DMS53 (cell line): ENCODE results near the gene ESPNL.

Experiments used
- DNase-seq: peaks from one replicate; lab custom pipeline; 2025; lab: John Stamatoyannopoulos, UW

The ESPNL gene

GRCh38 chr2:238157506-238158017 lies 57.4 kb downstream of the ESPNL start:
- peak; percentile 81 for DNase-seq

GRCh38 chr2:238158018-238158508 lies 57.9 kb downstream of the ESPNL start:
- DNase-seq = peak; percentile 67

DNA sequence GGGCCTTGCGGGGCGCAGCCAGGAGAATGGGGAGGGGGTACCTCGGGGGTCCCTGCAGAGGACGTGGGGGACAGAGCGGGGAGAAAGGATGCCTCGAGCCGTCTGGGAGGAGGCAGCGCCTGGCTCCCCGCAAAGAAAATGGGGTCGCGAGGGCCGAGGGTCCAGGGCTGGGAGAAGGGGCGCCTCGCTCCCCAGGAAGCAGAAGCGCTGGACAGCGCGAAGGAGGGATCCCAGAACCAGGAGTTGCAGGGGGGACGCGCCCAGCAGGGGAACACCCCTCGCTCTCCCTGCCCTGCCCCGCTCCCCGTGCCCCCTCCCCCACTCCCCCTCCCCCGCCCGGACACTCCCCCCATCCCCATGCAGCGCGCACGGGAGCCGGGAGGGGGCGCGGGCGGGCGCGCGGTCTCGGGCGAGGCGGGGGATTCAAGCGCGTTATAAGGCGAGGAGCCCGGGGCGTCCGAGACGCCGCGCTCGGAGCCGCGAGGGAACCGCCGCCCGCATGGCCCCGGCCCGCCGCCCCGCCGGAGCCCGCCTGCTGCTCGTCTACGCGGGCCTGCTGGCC lies 58.5 kb downstream of the ESPNL start, which contains the start of gene ERFE:
Gene ERFE (plus strand): TSS at position 462 of the 562 bp plus-strand sequence. CDS start 38 bp downstream, at position 500.
- DNase-seq = peak; percentile 81

- peak; percentile 70 for DNase-seq
These were observed 59.0 kb downstream of the ESPNL start for GRCh38 chr2:238159071-238159539.

GRCh38 chr2:238159661-238160205 lies 59.6 kb downstream of the ESPNL start:
- DNase-seq = no peak

DNA sequence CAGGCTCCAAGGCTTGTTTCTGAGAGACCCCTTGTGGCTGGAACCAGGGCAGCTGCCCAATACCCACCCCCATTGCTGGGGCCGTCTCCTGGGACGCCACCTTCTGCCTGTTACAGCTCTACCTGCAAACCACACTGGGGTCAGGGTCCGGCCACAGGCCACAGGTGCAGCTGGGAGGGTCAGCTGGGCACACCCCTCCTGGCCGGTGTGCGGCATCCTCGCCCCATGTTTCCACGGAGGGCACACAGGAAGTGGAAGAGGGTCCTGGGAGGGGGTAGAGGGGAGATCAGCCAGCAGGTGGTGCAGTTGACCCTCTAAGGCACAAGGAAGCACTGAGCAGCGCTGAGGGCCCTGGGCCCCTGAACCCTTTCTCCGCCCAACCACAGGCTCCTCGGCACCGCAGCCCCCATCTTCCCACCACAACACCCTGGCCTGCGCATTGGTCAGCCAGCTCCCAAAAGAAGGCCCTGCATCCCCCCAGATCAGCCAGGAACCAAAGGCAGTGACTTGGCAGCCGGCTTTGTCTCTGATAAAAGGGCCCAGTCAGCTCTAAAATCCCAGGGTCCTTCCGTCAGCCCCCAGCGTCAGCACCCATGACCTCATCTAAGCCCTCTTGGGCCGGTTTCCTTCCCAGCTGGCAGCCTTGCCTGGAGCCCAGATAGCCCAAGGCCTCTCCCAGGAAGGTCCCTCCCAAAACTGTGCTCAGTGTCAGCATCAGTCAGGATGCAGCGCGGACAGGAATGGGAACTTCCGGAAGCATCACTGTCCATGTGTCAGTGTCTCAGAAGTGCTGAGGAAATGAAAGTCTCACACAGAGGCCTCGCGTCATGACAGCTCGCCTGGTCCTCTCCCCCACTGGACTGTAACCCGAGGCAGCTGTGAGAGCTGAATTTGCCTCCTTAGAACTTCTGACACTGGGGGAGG lies 60.3 kb downstream of the ESPNL start:
- no peak for DNase-seq

DNA sequence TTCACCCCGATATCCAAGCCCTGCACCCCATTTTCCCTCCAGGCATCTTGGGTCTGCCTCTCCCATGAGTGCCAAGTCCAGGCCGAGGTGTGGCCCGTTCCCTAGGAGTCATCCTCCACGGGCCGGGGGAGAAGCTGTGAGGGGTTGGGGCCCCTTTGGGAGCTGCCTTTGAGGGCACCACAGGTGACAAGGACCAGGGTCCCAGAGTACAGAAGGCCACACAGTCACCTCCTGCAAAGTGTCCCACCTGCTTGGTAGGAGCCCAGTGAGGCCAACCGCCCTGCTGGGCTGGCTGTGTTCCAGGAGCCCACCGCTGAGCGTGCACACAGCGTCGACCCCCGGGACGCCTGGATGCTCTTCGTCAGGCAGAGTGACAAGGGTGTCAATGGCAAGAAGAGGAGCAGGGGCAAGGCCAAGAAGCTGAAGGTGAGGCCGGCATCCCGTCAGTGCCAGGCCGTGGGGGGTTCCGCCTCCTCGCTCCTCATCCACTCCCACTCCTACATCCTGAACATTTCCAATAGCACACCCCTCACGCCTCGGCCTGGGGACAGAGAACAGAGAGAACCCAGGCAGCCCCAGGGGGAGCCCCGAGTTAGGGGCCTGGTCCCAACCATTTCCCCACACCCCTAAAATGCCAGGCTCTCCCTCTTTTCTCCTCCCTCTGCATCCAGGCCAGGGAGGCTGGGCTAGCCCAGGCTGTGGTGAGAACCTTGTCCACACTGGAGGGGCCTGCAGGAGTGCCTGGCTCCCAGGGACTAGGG lies 61.3 kb downstream of the ESPNL start:
- DNase-seq = no peak

DNA sequence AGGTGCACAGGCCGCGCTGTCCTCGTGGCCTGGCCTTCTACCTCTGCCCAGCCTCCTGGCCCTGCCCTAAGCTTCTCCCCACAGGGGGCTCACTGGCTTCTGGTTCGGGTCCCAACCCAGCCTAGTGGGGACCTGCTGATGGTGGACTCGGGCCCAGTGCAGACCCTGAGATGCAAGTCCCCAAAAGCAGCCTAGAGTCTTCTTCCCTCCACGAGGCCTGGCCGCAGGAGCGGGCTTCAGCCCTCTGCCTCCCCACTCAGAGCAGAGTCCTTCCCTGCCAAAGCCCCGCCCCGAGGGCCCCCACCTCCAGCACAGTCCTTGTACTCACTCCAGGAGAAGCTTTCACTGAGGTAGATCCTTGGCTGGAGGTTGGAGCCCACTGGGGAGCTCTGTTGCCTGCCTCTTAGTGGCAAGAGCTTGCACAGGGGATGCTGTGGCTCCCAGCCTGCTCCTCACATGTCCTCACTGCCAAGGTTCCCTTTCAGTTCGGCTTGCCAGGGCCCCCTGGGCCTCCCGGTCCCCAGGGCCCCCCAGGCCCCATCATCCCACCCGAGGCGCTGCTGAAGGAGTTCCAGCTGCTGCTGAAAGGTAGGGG lies 62.2 kb downstream of the ESPNL start:
- DNase-seq = no peak

DNA sequence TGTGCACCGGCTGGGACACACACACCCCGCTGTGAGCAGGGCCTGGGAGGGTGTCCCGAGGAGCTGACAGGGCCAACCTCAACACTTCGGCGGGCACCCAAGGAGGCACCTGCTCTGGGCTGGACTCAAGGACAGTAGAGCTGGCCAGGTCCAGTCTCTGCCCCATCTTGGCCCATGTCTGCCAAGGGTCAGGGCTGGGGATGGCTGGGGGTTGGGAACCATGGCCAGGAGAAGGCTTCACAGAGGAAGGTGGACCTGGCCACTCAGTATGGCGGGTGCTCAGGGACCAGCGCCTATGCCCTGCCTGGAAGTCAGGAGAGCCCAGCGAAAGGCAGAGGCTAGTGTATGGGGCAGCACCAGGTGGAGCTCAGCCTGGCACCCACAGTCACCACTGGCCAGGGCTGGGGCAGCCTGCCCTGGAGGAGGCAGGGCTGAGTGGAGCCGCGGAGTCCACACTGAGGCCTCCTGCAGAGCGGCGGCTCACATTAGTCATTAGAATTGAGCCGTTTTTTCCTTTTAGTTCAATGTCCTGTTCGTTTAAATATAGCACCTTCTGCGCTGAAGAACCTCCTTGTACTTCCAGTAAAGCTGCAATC lies 62.8 kb downstream of the ESPNL start:
- peak; percentile 47 for DNase-seq

GRCh38 chr2:238163481-238164198 lies 63.5 kb downstream of the ESPNL start:
- peak; percentile 64 for DNase-seq

GRCh38 chr2:238164906-238165287 lies 64.8 kb downstream of the ESPNL start:
- no peak for DNase-seq

DNA sequence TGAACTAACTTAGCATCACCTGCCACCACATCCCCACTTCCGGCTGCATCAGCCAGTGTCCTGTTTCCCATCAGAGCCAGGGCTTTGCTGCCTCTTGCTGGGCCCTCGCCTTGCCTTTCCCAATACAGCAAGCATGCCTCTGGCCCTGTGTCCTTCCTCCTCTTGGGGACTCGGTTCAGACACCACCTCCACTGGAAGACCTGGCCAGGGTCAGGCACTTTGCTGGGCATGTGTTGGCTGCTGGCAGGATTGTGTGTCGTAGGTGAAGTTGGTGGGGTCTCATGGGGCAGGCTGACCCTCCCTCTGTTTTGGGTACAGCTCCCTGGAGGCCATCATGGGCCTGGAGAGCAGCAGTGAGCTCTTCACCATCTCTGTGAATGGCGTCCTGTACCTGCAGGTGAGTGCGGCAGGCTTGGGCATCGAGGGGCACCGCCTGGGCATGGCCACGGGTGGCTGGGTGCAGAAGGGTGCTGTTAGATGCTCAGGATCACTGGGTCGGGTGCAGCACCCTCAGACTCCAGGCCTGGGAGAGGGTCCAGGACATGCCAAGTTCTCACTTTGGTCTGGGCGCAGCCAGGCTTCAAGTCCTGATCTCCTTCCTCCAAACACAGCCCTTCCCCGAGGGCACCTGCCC lies 65.3 kb downstream of the ESPNL start:
- no peak for DNase-seq

DNA sequence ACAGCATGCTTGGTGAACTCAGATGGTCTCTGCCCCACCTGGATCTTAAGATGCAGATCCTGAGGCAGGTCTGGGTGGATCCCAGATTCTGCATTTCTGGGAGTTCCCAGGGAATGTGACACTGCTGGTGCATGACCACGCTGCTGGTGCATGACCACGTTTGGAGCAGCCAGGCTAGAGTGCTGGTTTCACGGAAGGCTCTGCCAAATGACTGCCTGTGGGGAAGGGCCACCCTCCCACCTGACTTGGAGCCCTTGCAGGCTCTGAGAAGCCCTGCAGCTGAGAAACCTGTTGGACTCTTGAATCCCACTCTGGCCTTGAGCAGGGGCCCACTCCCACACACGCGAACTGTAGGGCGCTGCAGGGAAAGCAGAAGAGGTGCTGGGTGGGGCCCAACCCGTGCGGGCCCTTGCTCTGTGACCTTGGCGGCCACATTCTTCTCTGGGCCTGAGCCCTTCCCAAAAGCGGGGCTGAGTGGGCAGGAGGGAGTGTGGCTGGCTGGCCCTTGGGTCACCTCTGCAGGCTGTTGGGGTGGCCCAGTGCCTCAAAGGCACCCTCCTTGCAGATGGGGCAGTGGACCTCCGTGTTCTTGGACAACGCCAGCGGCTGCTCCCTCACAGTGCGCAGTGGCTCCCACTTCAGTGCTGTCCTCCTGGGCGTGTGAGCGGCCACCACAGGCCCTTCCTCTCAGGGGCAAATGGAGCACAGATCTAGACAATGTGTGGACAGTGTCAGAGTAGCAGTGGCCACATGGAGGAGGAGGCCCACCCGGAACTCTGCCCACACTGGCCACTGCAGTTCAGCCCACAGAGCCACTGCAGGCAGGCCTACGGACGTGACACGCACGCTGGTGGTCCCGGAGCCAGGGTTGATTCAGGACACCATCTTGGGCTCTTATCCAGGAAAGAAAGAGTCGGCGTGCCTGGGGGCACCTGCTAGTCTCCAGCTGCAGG lies 66.5 kb downstream of the ESPNL start:
- DNase-seq = no peak

DNA sequence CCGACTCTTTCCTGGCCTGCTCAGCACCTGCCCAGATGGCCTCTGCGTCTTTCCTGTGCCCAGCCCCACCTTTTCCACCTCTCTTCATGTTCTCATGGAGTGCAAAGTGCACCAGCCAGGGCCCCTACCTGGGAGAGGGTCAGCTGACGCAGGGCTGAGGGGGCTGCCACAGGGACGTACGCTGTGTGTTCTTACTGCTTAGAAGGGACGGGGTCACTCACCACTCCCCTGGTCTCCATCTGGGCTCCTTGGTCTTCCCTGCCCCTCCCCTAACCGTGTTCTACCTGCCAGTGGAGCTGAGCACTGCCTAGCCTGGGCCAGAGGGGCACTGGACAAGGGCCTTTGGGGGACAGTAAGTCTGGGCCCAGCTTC lies 67.2 kb downstream of the ESPNL start:
- DNase-seq = no peak

- DNase-seq = no peak
These were observed 67.6 kb downstream of the ESPNL start for GRCh38 chr2:238167761-238168160.

- no peak for DNase-seq
These were observed 68.3 kb downstream of the ESPNL start for GRCh38 chr2:238168196-238169047.

DNA sequence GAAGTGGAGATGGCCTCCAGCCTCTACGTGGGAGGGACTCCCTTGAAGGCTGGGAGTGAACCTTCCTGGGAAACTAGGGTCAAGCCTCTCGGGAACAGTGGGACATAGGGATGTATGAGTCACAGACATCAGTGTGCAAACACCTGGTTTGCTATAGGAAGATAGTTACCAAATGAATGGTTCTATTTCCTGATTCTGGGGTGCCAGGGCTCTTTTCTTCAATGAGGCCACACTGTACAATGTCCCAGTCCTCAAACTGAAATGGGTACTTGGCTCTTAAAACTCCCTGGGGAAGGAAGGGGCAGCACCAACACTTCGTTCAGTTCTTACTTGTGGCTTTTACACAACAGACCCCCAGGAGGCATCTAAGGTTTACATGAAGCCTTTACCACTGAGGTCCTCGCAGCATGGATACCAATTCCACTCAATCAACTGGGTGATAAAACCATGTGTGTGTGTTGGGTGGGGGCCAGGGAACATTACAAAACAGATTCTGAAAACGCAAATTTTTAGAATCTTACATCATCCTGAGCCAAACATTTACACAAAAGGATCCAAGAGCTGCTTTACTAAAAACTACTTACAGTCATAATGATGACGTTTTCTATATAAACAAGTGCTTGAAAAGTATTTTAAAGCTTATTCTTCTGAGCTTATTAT lies 69.0 kb downstream of the ESPNL start:
- peak; percentile 66 for DNase-seq
